GM21390 (cell line): ENCODE measurements around the gene AEN.

Experiments used
- ATAC-seq: cut with Tn5 transposase; IDR thresholded peaks from one replicate; pipeline ENCODE4 v1.9.1; 2021; ENCODE audit not compliant: unreplicated experiment

The AEN gene

DNA sequence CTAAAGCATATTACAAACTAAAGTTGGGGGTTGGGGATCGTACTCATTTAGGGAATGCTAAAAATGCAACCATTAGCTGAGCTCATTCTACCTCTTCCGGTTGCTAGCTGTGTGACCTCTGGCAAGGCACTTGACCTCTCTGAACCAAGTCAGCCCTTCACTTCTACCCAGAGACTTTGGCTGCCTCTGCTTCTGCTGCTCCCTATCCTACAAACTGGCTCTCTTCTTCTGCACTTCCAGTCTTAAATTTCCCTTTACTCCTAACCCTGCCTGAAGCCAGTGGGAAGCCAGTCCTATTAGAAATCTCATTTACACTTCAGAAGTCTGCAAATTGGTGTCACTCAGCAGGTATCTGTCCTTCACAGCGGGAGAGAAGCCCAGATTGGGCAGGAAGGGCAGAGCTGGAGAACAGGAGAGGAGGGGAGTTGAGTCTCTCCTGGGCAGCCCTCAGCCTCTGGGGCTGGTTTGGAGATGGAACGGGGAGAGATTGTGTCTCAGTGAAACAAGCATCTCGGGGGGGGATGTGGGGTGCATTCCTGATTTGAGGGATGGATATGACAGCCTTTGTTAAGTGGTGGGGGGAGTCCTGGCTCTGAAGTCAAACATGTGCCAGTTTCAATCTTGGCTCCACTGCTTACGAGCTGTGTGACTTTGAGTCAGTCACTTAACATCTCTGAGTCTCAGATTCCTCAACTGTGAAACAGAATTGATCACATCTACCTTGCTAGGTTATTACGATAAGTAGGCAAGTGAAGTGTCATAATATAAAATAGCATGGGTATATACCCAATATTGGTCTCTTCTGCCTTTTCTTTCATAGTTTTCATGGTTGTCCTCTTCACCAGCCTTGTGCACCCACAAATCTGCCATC is 7.8 kb upstream of the AEN start:
- no peak for ATAC-seq

DNA sequence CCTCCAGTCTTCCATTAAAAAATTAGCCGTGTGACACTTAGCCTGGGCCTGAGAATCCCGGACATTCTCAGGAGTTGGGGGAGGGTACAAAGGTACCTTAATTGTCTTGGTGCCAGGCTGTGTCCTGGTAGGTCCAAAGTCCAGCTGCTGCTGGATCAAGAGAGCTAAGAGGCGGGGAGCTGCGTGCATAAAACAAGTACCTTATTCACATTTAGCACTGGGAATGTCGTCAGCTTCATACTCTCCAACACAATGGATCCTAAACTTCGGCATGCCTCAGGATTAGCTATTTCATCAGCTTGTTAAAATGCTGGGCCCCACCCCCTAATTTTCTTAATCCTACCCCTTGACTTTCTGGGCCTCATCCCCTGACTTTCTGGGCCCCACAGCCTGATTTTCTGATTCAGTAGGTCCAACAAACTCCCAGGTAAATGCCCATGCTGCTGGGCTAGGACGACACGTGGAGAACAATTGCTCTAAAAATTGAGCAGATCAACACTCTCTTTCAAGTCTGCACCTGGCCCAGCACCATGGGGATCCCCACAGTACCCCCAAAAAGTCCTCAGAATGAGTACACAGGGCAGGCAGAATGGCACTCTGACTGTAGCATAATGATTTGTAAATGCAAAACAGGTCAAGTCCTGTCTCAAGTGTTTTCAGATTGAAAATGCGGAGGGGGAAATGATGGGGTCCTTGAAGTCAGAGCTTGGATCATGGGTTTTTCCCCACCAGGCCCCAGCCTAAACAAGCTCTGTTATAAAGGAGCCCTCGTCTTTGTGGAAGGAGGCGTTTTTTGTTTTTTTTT is 5.6 kb upstream of the AEN start:
- peak; percentile 50 for ATAC-seq

DNA sequence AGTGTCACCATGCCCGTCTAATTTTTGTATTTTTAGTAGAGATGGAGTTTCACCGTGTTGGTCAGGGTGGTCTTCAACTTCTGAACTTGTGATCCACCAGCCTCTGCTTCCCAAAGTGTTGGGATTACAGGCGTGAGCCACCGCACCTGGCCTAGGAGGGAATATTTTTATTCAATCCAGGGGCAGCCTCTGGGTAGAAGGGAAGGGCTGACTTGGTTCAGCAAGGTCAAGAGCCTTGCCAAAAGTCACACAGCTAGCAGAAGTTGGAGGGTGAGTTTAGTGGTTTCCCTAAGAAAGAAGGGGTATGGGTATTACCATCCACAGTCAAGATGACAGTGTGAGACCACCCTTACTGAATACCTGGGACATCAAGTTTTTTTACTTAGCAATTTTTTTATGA is 4.9 kb upstream of the AEN start:
- ATAC-seq, result no peak

DNA sequence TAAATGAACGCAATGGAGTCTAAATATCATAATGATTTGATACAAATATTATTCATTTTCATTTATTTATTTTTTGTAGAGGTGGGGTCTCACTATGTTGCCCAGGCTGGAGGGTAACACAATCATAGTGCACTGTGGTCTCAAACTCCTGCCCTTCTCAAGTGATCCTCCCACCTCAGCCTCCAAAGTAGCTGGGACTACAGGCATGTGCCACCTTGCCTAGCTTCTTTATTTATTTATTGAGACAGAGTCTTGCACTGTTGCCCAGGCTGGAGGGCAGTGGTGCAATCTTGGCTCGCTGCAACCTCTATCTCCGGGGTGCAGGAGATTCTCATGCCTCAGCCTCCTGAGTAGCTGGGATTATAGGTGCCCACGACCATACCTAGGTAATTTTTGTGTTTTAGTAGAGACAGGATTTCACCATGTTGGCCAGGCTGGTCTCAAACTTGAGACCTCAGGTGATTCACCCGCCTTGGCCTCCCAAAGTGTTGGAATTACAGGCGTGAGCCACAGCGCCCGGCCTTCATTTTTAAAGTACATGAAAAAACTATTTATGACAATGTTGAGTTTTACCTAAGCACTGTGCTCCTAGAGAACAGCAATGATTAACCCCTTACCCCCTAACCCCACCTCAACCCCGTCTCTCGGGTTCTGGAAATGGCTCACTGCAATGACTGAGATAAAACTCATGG is 4.0 kb upstream of the AEN start:
- no peak for ATAC-seq

DNA sequence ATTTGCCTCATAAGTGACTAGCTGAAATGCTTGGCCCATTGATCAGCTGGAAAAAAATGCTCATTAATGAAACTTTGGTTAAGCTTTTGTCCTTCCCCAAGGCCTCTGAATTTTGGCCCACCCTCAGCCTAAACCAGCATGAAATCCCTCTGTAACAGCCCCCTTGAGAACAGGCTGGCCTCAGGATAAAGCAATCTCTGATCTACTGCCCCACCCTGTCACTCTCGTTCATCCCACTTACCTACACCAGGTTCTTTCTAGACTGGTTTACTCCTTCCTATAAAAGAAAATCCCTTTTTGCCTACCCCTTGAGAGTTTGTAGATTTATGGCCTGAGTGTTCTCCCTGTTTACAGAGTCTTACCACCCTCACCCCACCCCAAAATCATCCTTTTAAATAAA is 3.4 kb upstream of the AEN start:
- ATAC-seq, result no peak

DNA sequence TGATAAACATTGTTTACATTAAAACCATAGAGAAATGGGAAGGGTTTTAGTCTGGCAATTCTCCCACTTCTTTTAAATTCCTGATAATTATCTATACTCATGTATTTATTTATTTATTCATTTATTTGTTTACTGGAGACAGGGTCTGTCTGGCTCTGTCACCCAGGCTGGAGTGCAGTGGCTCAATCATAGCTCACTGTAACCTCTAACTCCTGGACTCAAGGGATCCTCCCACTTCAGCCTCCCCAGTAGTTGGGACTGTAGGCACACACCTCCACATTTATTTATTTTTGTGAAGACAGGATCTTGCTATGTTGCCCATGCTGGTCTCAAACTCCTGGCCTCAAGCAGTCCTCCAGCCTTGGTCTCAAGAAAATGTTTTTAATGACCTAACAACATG is 2.5 kb upstream of the AEN start:
- no peak for ATAC-seq

DNA sequence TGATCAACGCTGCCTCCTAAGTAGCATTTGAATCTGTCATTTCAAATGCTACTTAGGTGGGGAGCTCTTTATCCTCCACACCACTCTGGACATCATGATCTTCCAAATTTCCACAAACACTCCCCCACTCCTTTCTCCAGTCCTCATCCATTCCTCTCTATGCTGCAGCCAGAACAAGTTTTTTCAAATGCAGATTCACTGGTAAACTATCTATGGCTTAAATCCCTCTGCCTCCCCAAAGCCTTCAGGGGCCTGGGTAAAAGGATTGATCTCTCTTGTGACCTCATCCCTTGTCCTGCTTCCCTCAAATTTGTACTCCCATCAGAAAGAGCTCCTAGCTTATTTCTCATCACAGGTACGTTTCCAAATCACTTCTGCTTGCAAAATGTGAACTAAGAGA is 1.3 kb upstream of the AEN start:
- no peak for ATAC-seq

DNA sequence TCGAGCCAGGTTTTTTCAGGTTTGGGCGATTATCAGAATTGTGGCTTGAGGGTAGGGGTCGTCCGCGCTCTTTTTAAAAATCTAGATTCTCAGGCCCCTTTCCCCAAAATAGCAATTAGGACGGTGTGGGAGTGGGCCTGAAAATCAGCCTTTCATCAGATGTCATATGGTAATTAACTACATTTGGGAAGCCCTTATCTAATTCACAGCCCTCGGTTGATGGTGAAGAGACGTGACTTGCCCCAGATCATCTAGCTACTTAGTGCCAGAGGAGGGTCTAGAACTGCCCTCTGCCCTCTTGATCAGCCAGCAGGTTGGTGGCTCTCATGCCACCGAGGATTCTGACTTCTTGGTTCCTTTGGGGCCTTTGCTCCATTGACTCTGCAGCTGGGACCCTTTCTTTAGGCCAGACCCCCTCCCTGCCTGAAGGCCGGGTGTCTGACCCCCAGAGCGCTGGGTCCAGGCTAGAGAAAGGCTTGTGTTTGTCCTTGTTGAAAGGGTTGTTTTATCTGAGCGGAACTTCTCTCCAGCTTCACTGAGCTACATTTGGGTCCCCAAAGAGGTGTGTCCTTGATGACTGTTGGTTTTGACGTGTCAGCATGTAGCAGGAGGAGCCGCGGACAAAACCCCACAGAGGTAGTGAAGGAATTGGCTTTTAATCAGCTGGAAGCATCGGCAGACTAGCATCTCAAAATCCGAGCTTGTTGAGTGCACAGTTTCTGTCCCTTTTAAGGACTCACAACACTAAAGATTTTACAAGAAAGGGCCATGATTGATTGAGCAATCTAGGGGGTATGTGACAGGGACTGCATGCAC is 857 bp downstream of the AEN start:
- peak; percentile 43 for ATAC-seq

DNA sequence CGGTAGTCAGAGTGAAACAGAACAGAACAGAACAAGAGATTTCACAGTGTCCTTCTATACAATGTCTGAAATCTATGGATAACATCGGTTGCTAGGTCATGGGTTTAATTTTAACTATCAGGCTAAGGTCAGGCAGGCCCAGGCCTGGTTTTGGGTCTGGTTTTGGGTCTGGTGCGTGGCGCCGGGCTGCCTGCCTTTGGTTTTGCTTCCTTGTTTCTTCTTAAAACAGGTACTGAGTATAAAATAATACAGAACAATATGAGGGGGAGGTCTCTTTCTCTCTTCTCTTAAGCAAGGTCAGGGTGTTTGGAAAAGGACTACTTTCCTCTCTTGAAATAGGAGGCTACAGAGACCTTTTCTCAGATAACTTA is 1.4 kb downstream of the AEN start:
- no peak for ATAC-seq

DNA sequence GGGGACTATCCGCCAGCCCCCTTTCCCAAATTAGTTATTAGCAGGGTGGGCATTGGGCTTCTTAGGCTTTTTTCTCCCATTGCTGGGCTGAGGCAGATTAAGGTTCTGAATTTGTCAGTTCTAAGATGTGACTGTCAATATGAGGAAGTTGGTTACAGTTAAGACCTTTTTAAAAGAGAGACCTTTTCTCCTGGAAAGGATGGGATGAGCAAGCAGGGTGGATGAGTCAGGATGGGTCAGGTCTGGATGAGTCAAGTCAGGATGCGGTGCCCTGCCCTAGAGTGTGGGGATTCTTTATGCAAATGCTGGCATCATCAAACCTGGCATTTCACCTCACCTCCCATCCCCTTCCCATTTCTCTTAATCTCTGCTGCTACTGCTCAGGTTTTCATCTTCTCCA is 1.9 kb downstream of the AEN start:
- ATAC-seq, result no peak

DNA sequence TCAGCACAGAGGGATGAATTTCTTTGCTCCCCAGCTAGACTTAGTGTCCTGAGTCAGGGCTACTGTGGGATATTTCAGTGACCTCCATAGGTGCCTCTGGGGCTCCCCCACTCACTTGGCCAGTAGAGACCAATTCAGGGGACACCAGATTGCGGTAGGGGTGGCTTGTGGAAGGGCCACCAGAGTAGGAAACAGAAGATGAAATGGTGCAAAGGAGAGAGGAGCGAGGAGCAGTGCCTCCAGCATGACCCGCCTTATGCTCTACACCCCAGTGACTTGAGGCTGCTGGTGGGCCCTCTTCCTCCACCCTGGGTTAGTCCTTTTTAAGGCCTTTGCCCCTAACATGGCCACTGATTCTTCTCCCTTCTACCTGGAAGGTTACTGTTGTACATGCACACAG is 2.5 kb downstream of the AEN start:
- ATAC-seq, result no peak

DNA sequence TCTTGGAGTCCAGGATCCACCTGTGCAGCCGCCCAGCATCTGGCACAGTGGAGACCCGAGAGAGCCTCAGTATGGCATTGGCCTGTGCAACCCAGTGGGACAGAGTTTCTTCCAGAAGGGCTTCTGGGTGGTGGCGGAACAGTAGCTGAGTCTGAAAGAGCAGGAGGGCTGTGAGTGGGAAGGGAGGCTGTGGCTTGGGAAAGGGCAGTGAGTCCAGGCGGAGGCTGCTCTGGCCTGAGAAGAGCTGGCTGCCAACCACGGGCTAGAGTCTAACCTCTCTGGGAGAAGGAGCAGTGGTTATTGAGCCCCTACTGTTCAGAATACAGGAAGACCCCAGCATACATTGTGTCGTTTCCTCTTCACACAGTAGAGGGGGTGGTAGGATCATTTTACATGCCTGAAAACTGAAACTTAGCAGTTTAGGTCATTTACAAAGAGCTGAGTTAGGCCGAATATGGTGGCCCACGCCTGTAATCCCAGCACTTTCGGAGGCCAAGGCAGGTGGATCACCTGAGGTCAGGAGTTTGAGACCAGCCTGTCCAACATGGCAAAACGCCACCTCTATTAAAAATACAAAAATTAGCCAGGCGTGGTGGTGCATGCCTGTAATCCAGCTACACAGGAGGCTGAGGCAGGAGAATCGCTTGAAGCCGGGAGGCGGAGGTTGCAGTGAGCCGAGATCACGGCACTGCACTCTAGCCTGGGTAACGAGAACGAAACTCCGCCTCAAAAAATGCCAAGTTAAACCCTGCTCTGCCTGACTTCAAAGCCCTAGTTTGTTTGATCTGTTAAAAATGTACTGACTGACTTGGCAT is 3.2 kb downstream of the AEN start:
- peak; percentile 32 for ATAC-seq

DNA sequence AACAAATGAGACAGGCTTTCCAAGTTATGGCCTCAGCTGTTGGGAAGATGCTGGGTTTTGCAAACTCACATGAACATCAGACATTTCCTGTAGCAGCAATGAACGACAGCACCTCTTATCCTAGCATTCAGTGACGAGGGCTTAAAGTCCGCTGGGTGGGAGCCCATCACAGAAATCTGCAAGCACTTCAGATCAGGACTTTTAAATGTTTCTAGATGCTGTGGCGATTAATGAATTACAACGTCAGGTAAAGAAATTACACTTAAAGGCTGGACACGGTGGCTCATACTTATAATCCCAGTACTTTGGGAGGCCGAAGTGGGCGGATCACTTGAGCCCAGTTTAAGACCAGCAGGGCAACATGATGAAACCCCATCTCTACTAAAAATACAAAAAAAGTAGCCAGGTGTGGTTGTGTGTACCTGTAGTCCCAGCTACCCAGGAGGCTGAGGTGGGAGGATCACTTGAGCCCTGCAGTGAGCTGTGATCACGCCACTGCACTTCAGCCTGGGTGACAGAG is 3.9 kb downstream of the AEN start:
- ATAC-seq, result no peak

DNA sequence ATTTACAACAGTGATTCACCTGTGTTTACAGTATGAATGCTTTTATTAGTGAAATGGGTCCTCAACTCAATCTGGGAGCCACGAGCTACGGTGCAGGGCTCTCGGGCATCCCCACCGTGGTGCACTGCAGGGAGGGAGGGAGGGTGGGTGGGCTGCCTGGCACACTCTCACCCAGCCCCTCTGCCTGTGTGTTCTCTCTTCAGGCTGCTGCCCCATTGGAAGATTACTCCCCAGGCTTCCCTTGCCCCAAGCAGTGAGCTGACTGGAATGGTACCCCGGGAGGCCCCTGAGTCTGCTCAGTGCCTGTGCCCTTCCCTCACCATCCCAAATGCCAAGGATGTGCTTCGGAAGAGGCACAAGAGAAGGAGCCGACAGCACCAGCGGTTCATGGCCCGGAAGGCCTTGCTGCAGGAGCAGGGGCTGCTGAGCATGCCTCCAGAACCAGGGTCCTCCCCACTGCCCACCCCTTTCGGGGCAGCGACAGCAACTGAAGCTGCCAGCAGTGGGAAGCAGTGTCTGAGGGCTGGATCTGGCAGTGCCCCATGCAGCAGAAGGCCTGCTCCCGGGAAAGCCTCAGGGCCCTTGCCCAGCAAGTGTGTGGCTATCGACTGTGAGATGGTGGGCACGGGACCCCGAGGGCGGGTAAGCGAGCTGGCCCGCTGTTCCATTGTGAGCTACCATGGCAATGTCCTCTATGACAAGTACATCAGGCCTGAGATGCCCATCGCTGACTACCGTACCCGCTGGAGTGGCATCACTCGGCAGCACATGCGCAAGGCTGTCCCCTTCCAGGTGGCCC is 5.0 kb downstream of the AEN start:
- no peak for ATAC-seq

DNA sequence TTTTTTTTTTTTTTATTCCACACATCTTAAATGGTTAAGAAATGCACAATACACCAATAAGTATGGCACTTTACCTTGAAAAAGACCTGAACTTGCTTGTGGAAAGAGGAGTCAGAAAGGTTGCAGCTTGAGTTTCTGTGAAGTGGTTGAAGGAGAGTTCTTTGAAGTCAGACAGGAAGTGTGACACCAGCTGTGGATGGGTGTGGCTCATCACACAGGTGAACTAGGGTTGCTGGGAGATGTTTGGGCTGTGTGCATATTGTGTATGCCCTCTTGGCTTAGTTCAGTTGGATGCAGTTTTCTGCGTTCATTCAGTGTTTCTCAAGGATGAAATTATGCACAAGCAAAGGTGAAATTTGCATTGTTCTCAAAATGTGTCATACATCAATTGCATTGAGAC is 6.3 kb downstream of the AEN start:
- ATAC-seq, result no peak

DNA sequence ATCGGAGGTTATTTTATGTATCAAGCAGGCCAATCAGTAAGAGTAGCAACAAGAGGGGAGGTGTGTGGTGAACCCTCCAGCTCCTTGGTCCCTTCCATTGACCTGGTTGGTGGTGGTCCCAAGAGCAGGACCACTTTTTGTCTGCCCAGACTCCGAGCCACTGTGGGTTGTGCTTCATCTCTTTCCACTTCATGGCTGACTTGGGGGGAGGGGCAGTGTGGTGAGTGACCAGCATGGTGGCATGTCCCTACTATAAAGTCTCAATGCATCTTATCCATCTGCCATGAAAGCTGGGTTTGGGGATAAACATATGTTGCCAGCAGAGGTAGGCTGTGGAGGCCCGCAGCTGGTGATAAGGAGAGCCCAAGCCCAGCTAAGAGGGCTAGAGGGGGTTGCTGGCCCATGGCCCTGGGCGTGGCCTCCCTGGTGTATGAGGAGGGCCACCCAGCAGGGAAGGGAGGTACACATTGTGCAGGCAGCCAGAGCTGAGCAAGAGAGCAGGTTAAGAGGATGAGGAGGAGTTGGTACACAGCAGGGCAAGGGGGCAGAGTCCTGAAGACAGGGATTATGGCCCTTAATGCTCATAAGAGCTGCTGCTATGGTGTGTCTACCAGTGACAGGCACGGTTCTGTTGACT is 7.0 kb downstream of the AEN start:
- no peak for ATAC-seq

DNA sequence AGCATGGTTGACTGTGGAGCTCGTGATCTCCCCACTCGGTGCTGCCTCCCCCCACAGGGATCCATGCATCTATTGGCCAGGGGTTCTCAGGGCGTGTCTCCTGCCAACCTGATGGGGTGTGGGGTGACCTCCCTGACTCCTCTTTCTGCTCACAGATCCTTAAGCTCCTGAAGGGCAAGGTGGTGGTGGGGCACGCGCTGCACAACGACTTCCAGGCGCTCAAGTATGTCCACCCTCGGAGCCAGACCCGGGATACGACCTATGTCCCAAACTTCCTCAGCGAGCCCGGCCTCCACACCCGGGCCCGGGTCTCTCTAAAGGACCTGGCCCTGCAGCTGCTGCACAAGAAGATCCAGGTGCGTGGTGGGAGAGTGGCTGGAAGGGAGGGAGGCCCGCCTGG is 7.9 kb downstream of the AEN start:
- ATAC-seq, result no peak

DNA sequence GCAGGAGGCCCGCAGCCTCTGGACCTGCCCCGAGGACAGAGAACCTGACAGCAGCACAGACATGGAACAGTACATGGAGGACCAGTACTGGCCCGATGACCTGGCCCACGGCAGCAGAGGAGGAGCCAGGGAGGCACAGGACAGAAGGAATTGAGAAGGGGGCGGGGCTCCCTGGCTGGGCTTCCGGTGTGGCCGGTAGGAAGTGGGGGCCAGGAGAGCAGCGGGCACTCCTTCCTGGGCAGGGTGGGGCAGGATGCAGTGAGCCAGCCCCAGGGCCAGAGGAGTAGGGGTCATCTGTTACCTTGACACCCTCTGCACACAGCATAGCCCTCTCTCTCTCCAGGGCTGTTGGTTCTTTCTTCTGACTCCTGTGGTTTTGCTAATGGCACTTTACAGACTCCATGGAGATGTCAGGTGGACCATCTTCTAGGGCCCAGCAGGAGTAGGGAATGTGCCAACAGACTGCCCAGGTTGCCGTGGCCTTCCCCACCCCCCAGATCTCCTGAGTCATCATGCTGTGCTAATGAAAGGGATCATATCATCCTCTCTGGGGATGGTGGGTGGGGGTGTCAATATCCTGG is 9.1 kb downstream of the AEN start:
- no peak for ATAC-seq
